Measurements from ENCODE around the gene KCNJ10.

The KCNJ10 gene

DNA sequence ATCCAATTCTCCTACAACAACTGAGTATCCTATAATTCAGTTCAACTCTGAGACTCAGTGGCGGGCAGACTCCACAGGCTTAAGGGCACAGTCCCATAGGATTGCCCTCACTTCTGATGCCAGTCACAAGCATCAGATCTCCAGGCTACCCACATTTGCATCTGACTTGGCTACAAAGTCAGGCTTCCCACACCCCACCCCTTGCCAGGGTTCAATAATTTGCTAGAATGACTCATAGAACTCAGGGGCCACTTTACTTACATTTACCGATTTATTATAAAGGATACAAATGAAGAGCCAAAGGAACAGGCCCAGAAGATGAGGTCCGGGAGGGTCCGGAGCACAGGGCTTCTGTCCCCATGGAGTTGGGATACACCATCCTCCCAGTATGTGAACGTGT is 80.0 kb downstream of the KCNJ10 start:
- DNase-seq (ENCODE audit: low read depth in 3 of 3) = no peak

DNA sequence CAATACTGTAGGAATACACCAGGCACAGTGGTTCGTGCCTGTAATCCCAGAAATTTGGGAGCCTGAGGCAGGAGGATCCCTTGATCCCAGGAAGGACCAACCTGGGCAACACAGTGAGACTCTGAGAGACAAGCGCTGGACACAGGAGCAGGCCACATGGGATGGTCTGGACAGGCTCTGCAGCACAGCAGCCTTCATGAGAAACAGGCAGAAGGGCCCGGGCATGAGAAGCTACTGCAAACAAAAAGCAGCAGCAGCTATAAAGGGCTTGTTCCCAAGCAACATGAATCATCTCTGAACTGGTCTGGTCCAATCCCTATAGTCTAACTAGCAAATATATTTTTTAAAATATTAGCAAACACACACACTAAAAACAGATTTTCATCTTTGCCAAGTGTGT is 80.4 kb downstream of the KCNJ10 start:
- no peak for DNase-seq (ENCODE audit: low read depth in 3 of 3)

DNA sequence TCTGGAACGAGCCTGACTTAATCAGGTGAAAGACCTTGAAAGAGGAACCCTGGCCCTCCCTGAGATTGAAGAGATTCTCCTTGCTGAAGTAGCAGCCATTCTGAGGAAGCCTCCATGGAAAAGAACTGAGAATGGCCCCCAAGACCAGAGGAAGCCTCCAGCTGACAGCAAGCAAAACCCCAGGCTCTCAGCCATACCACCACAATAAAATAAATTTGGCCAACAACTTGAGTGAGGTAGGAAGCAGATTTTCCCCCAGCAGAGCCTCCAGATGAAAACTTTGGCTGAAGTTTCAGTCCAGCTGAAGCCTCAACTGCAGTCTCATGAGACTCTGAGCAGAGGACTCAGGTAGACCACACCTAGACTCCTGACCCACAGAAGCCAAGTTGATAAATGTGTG is 82.0 kb downstream of the KCNJ10 start:
- DNase-seq (ENCODE audit: low read depth in 3 of 3) = no peak

DNA sequence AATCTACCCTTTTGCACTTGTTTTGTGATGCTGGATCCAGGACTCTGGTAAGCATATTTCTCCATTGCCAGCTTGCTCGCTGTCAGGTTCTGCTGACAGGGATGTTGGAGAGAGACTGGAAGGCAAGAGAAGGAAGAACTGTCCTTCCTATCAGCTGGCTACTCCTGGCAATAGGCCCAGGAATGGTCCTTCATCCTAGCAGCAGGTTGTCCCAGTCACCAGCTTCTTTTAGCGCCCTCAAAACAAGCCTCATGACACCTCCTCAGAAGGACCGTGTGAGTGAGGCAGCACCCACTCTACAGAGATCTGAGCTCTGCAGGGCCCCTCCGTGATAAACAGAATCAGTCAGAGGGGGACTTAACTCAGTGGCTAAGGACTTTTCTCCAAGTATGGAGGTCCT is 82.8 kb downstream of the KCNJ10 start:
- DNase-seq (ENCODE audit: low read depth in 3 of 3) = no peak

DNA sequence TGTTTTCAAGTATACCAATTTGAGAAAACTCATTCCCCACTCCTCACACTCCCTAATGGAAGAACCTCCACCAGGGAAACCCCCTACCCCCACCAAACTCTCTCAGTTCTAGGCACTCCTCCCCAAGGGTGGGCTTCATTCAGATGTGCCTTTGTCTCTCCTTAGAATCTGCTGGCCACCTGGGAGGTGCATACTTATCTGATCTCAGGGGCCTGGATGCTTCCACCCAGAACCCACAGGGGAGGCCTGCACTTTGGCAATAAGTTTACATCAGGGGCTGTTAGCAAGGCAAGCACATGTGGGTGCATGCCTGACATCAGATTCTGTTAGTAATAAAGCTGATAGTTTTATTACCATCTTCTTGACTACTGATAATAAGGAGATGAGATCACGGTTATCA is 83.4 kb downstream of the KCNJ10 start:
- no peak for DNase-seq (ENCODE audit: low read depth in 3 of 3)

DNA sequence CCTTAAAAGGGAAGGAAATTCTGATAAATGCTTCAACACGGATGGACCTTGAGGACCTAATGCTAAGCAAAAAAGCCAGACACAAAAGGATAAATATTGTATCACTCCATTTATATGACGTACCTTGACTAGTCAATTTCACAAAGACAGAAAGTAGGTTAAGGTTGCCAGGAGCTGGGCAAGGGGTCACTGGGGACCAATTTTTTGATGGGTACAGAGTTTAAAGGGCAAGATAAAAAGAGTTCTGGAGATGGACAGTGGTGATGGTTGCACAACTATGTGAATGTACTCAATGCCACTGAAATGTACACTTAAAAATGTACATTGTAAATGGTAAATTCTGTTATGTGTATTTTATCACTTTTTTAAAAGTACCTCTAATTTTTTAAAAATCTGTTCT is 83.9 kb downstream of the KCNJ10 start:
- DNase-seq (ENCODE audit: low read depth in 3 of 3) = no peak

DNA sequence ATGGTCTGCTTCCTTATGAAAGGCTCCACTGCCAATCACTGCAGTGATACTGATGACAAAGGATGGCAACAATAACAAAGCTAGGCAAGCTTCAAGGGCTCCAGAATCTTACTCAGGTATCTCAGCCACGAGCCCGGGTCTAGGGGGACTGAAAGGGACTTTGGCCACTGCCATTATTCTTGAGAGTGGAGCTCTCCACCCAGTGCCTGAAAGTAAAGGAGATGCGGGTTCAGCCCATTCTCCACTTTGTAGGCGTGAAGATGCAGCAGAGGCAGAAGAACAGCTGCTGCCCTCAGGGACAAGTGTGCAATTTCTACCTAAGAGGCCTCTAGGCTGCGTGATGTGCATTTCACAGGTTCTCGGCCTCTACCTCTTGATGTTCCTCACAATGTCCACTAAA is 84.5 kb downstream of the KCNJ10 start:
- DNase-seq (ENCODE audit: low read depth in 3 of 3) = no peak

DNA sequence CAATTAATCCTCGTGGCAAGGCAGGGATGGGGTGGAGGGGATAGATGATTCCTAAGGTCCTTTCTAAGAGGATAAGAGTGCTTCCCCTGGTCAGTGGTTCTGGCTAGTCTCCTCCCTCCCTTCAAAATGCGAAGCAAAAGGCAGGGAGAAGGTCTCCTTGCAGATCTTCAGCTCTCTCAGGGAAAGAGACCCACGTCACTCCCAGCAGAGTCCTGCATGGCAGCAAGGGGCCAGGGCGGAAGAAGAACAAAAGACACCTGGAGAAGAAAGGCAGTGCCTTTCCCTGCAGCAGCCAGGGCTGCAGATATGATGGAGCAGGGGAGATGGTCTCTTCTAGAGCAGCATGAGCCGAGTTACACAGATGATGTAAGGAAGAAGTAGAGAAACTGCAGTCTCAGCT is 86.3 kb downstream of the KCNJ10 start:
- DNase-seq (ENCODE audit: low read depth in 3 of 3) = no peak

DNA sequence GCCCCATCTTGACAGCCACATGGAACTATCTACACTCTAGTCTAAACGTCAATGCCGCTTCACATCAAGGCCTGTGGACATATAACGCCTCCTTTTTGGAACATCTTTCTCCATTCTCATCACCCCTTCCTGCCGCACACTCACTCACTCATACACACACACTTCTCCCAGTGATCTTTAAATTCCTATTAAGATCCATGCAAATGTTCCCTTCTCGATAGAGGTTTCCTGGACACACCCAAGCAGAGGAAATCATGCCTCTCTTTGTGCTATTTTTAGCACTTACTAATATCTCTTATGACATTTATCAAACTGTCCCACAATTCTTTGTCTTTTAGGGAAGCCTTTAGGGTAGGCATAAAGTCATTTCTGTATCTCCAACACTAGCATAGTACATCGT is 87.7 kb downstream of the KCNJ10 start:
- no peak for DNase-seq (ENCODE audit: low read depth in 3 of 3)

DNA sequence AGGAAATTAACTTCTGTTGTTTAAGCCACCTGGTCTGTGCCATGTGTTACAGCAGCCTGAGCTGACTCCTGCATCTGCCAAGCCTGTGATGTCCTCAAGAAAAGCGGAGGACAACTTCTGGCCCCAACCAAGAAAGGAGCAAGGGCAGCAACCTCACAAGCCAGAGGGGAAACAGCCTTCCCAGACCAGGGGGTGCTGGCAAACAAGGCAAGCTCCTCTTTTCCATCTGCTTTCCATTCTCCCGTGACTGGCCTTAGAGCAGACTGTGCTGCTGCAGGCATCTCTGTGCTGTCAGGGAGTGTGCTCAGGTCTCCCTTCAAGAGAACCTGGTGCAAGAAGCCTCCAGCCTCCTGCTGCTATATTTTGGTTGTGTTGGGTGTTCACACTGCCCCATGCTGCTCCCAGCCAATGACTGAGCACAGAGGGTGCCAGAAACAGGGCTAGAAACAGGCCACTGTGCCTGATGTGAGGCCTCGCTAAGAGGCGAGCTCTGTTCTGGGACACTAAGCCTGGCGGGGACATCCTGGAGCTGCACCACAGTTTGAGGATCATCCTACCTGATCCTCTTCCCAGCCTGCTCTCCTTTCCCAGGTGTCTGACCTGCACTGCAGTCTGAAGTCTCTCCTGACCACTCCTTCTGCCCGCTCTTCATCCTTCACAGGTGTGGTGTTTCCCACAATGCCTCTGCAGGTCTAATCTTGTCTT is 88.5 kb downstream of the KCNJ10 start:
- no peak for DNase-seq (ENCODE audit: low read depth in 3 of 3)

DNA sequence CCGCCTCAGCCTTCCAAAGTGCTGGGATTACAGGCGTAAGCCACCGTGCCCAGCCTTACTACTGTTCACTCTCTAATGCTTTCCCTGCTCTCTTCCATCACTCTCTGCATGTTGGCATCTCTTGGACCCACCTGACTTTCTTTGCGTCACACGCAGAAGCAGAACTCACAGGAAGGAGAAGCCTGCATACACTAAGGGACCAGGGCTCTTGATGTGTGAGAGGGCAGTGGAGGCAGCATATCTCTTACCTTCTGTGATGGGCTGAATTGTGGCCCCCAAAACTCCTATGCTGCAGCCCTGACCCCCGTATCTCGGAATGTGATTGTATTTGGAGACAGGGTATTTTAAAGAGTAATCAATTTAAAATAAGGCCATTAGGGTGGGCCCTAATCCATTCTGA is 89.2 kb downstream of the KCNJ10 start:
- no peak for DNase-seq (ENCODE audit: low read depth in 3 of 3)

DNA sequence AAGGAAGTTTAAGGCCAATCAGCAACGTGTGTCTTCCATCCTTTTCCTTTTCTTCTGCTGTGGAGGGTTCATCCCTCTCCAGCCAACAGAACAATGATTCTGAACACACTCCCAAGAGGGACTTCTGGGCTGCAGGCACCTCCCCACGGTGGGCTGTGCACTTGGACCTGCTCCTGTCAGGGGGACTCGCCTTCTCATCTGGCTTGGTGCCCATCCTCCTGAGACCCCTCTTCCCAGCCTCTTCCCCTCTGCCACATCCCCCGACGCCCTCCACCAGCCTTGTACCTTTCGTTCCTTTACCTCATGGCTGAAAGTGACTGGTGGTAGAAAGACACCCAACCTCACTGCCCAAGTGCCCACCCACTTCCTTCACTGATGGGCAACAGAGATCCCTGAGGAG is 89.9 kb downstream of the KCNJ10 start:
- DNase-seq (ENCODE audit: low read depth in 3 of 3) = no peak

DNA sequence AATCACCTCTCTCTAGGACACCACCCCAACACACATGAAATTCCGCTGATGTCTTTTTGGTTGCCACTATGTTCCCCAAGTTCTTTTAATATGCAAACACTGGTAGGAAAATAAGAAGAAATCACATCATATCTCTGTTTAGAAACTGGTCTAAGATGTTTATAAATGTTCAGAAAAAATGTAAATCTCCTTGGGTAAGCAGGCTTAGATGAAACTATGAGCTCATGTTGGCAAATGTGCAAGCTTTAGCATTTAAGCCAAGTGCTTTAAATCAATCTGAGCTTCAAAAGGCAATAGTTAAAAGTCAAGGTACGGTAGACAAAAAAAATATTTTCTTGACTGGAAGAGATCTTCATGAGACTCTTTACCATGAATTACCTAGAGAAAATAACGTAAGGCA is 90.7 kb downstream of the KCNJ10 start:
- DNase-seq (ENCODE audit: low read depth in 3 of 3) = no peak

DNA sequence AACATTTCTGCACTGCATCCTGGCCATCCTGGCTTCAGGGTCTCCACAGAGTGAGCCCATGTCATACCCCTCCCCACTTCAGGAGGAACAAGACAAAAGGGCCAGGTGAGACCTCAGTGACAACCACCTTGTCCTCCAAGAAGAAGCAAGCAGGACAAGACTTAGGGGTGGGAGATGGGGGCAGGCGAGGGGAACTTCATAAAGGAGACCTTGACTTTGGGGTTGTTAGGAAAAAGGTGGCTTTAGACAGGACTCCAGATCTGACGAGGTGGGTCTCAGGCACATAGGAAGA is 91.9 kb downstream of the KCNJ10 start:
- DNase-seq (ENCODE audit: low read depth in 3 of 3) = no peak

DNA sequence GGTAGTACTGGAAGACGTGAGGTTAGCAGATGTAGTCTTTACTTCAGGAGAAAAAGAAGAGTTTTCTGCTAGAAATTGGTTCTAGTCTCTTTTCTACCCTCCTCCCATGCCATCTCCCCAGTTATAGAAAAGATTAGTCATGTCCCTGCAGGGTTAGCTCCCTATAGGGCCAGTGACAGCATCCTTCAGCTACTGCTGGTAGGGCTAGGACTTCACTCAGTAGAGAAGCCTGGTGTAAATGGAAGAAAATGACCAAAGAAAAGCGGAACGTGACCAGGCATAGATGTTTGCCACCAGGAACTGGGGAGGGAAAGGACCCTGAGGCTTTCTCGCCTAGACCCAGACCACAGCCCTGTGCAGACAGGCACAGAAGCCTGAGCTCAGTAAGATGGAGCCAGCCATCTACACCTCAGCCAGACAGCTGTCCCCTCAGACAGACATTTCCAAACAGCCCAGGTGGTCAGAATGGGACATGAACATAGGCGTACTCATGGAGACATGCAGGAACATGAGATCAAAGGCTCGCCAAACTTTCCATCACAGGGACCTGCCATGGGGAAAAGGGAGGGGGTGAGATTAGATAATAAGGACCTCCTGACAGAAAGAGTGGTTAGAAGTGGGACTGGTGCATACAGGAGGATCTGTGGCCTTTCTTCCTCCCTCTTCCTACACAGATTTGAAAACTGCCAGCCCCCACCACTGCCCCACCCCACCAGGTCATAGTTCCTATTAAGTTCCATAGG is 92.4 kb downstream of the KCNJ10 start:
- no peak for DNase-seq (ENCODE audit: low read depth in 3 of 3)

DNA sequence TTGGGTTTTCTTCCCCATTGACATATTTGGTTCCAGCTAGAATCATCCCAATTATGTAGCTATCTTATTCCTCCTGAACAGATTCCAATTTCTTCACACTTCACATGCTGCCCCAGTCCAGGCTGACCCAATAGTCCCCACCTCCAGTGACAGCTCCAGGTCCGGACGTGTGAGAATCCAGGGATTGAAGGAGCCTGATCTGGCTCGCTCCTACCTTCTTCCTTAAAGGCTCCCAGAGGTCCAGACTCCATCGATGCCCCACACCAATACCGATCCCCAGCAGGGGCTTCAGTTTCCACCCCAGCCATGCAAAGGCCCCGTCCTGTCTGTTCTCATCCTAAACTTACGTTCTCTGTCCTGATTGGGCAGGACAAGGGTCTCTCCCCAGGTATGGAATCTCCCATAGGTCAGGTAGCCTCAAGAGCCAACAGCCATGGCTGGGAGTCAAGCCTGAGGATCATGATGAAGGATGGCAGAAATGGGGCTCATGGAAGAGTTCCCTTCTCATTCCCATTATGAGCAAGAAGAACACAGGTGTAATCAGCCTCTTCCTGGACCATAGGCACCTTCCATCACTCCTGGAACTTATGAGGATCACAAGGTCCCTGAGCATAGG is 95.5 kb downstream of the KCNJ10 start:
- no peak for DNase-seq (ENCODE audit: low read depth in 3 of 3)

DNA sequence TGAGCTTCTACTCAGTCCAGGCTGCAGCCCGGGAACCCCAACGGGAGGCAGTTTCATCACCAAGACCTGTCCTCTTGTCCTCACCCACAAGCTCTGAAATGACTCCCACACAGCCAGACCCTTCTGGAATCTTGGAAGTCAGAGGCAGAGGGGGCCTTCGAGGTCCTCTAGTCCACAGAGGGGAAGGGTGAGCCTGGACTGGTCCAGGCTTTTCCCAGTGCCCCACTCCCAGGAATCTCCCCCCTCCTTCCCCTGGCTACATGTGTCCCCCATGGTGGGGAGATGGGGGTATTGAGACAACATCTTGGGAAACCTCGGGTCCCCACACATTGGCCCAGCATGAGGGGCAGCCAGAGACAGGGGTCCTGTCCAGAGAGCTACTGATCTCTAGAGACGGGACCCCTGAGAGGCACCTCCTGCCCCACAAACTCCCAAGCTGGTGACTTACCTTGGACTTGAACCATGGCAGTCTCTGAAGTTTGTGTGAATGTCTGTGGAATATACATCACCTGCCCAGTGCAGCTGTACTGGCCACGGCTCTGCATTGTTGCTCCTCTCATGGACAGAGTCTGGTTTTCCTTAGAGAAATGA is 96.5 kb downstream of the KCNJ10 start:
- no peak for DNase-seq (ENCODE audit: low read depth in 3 of 3)

DNA sequence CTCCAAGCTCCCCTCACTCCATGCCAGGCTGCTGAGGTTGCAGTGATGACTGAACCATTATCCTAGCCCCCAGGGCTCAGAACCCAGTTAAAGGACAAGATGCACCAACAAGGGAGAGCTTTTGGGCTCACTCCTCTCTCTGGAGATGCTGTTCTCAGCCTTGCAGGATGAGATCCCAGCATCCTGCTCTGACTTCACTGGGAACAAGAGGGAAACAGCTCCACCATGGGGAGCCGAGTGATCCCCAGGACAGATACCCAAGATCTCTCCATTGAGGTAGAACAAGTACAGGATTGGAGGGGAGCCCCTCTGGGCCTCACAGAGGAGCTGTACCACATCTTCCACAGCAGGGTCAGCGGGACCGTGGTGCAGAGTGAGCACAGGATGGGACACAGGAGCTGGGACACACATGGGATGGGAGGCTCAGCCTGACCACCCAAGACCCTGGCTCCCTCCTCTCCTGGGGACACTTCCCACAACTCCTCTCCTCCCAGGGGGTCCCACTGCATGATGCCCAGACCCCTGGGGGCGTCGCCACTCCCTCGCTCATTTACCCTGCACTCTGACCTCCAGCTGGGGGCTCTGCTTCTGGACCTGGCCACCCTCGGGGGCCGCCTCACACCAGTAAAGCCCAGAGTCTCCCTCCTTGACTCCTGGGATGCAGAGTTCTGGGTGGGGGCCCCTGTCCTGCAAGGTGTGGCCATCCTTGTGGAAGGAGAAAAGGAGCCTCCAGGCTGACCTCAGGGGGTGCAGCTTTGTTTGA is 97.3 kb downstream of the KCNJ10 start:
- DNase-seq (ENCODE audit: low read depth in 3 of 3) = no peak

DNA sequence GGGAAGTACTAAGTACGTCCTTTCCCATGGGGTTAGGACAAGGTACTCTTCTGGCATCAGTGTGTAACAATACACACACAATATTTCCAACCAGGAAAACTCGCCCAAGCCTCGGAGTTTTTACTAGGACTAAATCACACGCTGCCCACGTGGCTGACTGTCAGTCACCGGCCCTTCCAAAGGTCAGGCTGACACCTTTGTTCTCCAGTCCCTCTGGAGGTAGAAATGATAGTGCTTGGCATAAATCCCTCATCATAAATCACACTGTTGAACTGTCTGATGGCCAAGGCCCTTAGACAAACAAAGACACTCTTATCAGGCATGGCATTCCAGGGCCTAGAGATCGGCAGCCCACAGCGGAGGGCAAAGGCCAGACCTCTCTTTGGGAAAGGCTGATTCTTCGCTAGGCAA is 99.0 kb downstream of the KCNJ10 start:
- no peak for DNase-seq (ENCODE audit: low read depth in 3 of 3)

DNA sequence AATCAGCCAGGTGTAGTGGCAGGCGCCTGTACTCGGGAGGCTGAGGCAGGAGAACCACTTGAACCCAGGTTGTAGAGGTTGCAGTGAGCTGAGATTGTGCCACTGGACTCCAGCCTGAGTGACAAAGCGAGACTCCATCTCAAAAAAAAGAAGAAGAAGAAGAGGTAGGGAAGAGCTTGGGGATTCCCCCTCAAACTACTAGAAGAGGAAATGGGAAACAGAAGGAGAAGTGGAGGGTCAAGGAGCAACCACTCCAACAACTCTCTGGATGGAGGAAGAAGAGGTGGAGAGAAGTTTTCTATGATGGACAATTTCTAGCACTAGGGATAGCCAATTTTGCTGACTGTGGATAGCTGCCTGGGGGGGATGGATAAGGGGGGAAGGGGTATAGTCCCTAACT is 101.1 kb downstream of the KCNJ10 start:
- no peak for DNase-seq (ENCODE audit: low read depth in 3 of 3)

DNA sequence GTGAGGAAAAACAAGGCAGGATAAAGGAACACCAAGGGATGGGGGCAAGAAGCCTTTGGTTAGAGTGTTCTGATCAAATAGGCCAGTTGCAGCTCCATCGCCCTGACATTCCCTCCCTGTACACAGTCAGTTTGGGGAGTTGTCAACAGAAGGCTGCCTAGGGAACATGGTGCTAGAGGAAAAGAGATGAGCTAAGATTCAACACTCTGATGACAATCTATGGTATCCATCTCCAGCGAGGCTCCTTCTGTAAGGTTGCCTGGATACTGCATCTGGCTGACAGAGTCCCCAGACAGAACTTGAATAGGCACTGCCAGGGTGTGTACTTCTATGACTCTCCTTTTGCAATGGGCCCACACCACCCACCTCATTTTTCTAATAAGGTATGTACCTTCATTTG is 104.7 kb downstream of the KCNJ10 start:
- DNase-seq (ENCODE audit: low read depth in 3 of 3) = no peak

DNA sequence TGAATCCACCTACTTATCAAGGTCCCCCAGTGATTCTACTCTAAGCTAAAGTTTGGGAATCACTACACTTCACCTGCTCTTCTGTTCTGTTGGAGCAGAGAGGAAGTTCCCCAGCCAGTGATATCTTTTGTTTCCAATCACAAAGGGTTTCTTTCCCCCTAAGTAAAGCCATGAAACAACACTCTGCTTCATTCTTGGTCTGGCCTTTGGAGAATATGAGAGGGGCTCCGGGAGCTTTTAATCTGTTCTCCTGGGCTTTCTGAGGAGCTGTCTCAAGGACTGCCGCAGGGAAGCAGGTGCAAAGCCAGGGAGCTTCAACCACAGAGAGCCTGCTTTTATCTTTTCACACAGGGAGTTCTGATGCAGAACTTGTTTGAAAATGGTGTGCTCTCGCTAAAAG is 105.8 kb downstream of the KCNJ10 start:
- DNase-seq (ENCODE audit: low read depth in 3 of 3) = no peak

Data from stimulated activated CD4-positive, alpha-beta T cell treated with anti-CD3 and anti-CD28 coated beads, TNF-alpha, amount 100 ng/mL, for 48 hours (primary cell).